LNCAP (cell line): ENCODE measurements around the gene CIB2.

ENCODE experiments used
- TF ChIP-seq, protein P1 (sequence below): fragments of 450-650 bp; IDR thresholded peaks from 2 replicates; pipeline ENCODE4 v1.5.1; 2017; ENCODE audit warnings: mild to moderate bottlenecking

CIB2 gene

DNA sequence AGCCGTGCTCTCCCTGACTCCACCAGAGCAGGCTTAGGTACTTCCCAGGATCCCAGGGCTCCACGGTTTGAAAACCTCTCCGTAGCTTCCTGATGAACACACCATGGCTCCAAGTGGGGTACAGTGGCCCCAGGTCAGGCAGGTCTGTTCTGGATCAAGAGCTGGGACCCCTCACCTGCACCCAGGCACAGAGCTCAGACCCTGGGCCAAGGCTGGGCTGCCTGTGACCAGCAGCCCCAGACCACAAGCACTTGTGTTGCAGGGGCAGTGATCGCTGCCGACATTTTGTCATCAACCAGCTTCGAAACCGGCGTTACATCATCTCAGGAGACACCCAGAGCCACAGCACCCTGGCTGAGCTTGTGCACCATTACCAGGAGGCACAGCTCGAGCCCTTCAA is 33.6 kb downstream of the CIB2 start:
- TF ChIP-seq, protein P1, sequence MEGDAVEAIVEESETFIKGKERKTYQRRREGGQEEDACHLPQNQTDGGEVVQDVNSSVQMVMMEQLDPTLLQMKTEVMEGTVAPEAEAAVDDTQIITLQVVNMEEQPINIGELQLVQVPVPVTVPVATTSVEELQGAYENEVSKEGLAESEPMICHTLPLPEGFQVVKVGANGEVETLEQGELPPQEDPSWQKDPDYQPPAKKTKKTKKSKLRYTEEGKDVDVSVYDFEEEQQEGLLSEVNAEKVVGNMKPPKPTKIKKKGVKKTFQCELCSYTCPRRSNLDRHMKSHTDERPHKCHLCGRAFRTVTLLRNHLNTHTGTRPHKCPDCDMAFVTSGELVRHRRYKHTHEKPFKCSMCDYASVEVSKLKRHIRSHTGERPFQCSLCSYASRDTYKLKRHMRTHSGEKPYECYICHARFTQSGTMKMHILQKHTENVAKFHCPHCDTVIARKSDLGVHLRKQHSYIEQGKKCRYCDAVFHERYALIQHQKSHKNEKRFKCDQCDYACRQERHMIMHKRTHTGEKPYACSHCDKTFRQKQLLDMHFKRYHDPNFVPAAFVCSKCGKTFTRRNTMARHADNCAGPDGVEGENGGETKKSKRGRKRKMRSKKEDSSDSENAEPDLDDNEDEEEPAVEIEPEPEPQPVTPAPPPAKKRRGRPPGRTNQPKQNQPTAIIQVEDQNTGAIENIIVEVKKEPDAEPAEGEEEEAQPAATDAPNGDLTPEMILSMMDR: no peak

DNA sequence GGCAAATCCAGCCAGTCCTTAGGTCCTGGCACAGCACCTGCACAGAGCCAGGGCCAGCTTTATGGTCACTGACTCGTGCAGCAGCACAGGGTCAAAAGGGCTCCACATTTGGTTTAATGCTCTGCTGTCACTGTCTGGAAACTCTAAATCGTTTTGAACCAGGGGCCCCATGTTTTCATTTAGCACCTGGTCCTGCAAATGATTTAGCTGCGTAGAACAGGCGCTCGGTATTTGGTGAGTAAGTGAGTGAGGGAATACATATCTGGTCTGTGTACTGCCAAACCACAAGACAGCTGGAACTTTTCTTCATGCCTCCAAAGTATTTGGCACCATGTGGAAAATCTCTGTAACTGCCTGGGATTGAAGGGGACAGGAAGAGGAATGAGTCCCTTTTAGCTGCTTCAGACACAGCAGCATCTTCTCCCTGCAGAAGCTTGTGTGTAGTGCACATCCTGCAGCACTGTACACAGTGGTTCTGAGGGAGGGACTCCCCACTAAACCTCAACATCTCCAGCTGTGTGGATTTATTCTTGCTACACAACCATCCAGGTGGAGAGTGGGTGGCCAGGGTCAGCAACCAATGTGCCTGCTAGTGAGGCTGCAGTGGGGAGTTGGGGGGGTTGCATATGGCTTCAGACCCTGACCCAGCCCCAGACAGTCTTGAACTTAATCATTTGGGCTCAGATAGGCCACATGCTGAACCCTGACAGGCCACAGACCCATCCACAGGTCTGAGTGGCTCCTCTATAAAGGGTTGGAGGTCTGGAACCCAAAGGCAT is 37.8 kb downstream of the CIB2 start:
- TF ChIP-seq, protein P1: no peak

GRCh38 chr15:78092261-78093041 is 38.8 kb downstream of the CIB2 start, which contains the start of gene SH2D7:
SH2D7 (plus strand) TSS chr15:78092561; CDS start chr15:78092585, 24 bp downstream.
- TF ChIP-seq, protein P1: no peak

GRCh38 chr15:78090422-78091063 is 40.7 kb downstream of the CIB2 start:
- TF ChIP-seq, protein P1: no peak

GRCh38 chr15:78088773-78089080 is 42.5 kb downstream of the CIB2 start:
- TF ChIP-seq, protein P1: no peak

DNA sequence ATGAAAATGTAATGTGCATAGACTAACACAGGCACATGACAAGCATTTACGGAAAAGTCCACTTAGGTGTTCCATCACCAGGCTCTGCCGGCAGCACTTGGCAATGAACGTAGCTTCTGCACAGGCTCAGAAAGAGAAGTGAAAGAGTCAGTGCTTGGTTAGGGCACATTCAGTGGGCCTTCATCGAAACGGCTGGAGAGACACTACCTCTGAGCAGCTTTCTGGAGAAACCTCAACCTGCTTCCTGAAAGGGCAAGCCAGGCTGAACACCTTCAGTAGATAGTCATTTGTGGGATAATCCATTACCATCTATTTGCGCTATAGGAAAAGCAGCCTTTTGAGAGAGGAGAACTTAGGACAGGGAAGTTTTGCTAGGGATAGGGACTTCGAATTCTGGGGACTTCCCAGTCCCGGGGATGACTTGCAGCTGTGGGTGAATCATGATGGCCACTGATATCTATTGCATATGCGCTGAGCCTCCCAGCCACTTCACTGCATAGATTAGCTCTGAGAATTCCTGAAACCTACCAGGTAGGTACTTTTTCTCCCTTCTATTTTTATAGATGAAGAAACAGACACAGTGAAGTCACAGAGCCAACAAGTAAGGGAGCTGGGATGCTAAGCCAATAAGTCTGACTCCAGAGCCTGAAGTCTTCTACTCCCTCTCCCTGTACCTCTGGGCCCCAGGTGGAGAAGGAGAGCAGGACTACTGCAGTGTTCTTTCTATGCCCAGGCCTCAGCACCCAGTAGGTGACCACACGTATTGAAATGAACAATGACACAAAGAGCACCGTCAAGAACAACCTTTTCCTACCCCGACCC is 43.1 kb downstream of the CIB2 start:
- TF ChIP-seq, protein P1: no peak

- TF ChIP-seq, protein P1: no peak
These were observed 45.3 kb downstream of the CIB2 start for GRCh38 chr15:78085928-78086327.
